ENCODE measurements around the gene SPEF1.

DNA sequence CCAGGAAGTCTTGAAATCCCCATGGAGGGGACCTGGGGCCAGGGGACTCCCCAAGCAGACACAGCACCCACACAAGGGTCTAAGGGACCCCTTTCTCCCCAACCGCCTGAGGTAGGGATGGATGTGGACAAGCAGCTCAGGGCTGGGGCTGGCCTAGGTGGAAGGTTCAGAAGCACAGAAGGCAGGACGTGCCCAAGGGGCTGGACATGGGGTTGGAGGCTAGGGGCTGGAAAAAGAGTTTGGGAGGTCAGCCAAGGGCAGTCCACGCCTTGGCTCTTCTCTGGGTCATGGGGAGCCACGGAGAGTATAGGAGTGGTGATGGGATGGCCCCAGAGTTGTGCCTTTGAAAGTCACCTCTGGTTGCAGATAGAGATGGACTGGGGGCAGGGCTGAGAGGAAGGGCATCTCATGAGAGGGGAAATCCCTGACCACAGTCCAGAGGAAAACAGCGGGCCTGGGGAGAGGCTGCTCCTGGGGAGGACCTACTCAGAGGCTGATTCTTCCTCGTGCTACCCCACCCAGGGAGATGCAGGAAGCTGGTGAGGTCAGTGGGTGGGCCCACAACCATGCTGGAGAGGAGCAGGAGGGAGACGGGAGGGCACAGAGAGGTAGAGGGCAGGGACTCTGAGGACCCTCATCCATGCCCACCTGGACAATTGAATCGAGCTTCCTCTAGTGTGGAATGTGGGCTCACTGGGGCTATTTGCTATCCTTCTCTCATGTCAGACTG, 51.3 kb downstream of the SPEF1 start:
- no peak for TF ChIP-seq POLR2AphosphoS5 (IDR thresholded peaks at IDR 0.05)
- no peak for TF ChIP-seq POLR2A (IDR thresholded peaks at IDR 0.05)
- TF ChIP-seq CTCF (IDR thresholded peaks at IDR 0.05): no peak
- no peak for TF ChIP-seq EP300 (IDR thresholded peaks at IDR 0.05)
